Endodermal cell (in vitro differentiated cells): ENCODE measurements around the gene NPAS3. TPM values are rescaled to one million over a fixed set of nuclear protein-coding genes. Genes with fewer than 3 reads are reported as not detected.

Experiments
- DNase-seq: peaks from one replicate; pipeline ENCODE4 v3.0.0-alpha.2; 2017
- H3K27ac ChIP-seq: 2 replicates; pipeline ENCODE4 v1.5.1; 2013; ENCODE audit warnings: mild to moderate bottlenecking, low read depth, low read length, moderate library complexity
- H3K27me3 ChIP-seq: 2 replicates; pipeline ENCODE4 v1.6.1; 2013; ENCODE audit warnings: mild to moderate bottlenecking, low read length, moderate library complexity; ENCODE audit not compliant: insufficient read depth, control insufficient read depth, poor library complexity, severe bottlenecking
- H3K36me3 ChIP-seq: 2 replicates; pipeline ENCODE4 v1.7.0; 2013; ENCODE audit warnings: mild to moderate bottlenecking, low read length, moderate library complexity; ENCODE audit not compliant: control insufficient read depth, insufficient read depth
- H3K4me1 ChIP-seq: one replicate; pipeline ENCODE4 v1.7.0; 2013; ENCODE audit warnings: low read length; ENCODE audit not compliant: control insufficient read depth, insufficient read depth
- H3K4me3 ChIP-seq: 2 replicates; pipeline ENCODE4 v1.5.1; 2013; ENCODE audit warnings: mild to moderate bottlenecking, low read length, moderate library complexity
- H3K9ac ChIP-seq: 2 replicates; pipeline ENCODE4 v1.6.1; 2013; ENCODE audit warnings: mild to moderate bottlenecking, low read length, moderate library complexity; ENCODE audit not compliant: poor library complexity, severe bottlenecking; ENCODE audit errors: extremely low read depth
- H3K9me3 ChIP-seq: 2 replicates; pipeline ENCODE4 v1.6.1; 2013; ENCODE audit warnings: mild to moderate bottlenecking, low read length, moderate library complexity; ENCODE audit not compliant: control insufficient read depth
- H3K27ac Mint-ChIP-seq: 2 replicates; pipeline ENCODE4 v1.8.0; 2020; ENCODE audit warnings: mixed read lengths
- H3K27me3 Mint-ChIP-seq: 2 replicates; pipeline ENCODE4 v1.8.0; 2021; ENCODE audit warnings: mild to moderate bottlenecking, mixed read lengths; ENCODE audit not compliant: insufficient read depth
- H3K36me3 Mint-ChIP-seq: 2 replicates; pipeline ENCODE4 v1.8.0; 2020; ENCODE audit warnings: low read depth, mixed read lengths
- H3K4me1 Mint-ChIP-seq: 2 replicates; pipeline ENCODE4 v1.8.0; 2020; ENCODE audit warnings: mixed read lengths
- H3K4me3 Mint-ChIP-seq: 2 replicates; pipeline ENCODE4 v1.8.0; 2020; ENCODE audit warnings: mild to moderate bottlenecking, moderate library complexity, mixed read lengths
- H3K9me3 Mint-ChIP-seq: 2 replicates; pipeline ENCODE4 v1.8.0; 2020; ENCODE audit warnings: mild to moderate bottlenecking, mixed read lengths
- CTCF ChIP-seq: fragments of 200-600 bp; sonication (generic); conservative IDR thresholded peaks from 2 replicates; pipeline ENCODE4 v1.5.0; 2021; ENCODE audit warnings: antibody characterized with exemption, mild to moderate bottlenecking
- WGBS, 2 experiments: methylation state at CpG; one replicate each; pipeline versions ENCODE4 v1.1.5 to v1.1.7; 2013; ENCODE audit warnings: missing lambda C conversion rate in 2 of 2, mixed read lengths in 1 of 2; ENCODE audit not compliant: insufficient coverage in 1 of 2, insufficient read length in 1 of 2; 5-methylcytosine and 5-hydroxymethylcytosine counted together
- total RNA-seq, 2 donors: library from RNA; stranded (reverse); fragmentation: NEBNext Ultra II Directional in 1 of 2; extraction: Animal tissue kit (Norgen Biotek cat#: 25700) in 1 of 2; gene quantifications; 2 replicates in 1 of 2; 3 replicates in 1 of 2; pipeline ENCODE4 v1.2.1, GENCODE V29; 2021

The NPAS3 gene
- total RNA-seq, 2 donors from 2014 or later = 1.4 to 1.6 TPM

DNA sequence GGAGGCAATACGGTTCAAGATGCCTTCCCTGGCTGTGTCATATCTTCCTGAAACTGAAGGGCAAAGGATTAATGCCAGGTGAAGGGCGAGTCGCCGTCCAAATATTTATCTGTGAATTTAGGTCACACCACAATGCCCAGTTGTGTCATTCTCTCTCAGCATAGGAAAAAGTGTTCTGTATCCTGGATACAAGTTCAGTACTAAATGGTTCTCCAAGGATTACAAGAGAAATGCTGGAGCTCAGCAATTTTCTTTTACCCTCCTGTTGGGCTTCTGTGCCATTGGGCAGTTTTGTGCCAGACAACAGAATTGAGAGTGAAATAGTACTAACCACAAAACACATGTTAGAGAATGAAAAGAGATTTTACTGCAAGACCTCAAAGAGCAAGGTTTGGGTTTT, 518.3 kb downstream of the NPAS3 start:
- no peak overlapping the region for H3K27ac Mint-ChIP-seq
- no peak overlapping the region for H3K4me3 Mint-ChIP-seq
- Histone ChIP-seq H3K9me3 (no peaks in the 10 kb centered on the region), H3K4me3 (no peak overlapping the region), H3K9ac (no peak overlapping the region), H3K27ac (no peak overlapping the region), H3K27me3 (peaks cover 55% of the 10 kb centered on the region), H3K36me3 (no peaks in the 10 kb centered on the region), H3K4me1 (peaks cover 6% of the 10 kb centered on the region)
- H3K9me3 Mint-ChIP-seq = no peaks in the 10 kb centered on the region
- no peak for TF ChIP-seq CTCF
- peaks cover 26% of the 10 kb centered on the region for H3K4me1 Mint-ChIP-seq
- H3K36me3 Mint-ChIP-seq = no peaks in the 10 kb centered on the region
- DNase-seq = no peak
- peaks cover 37% of the 10 kb centered on the region for H3K27me3 Mint-ChIP-seq
- WGBS, 2 experiments = 93 to 94% methylated on average over 4 of the region's 4 CpGs

GRCh38 chr14:33457617-33458016, 518.9 kb downstream of the NPAS3 start:
- Histone ChIP-seq H3K36me3 (no peaks in the 10 kb centered on the region), H3K9ac (no peak overlapping the region), H3K4me1 (peaks cover 6% of the 10 kb centered on the region), H3K4me3 (no peak overlapping the region), H3K27ac (no peak overlapping the region), H3K27me3 (peaks cover 49% of the 10 kb centered on the region), H3K9me3 (no peaks in the 10 kb centered on the region)
- H3K4me3 Mint-ChIP-seq = no peak overlapping the region
- no peak for TF ChIP-seq CTCF
- no peaks in the 10 kb centered on the region for H3K9me3 Mint-ChIP-seq
- H3K36me3 Mint-ChIP-seq = no peaks in the 10 kb centered on the region
- no peak overlapping the region for H3K27ac Mint-ChIP-seq
- peaks cover 25% of the 10 kb centered on the region for H3K4me1 Mint-ChIP-seq
- WGBS, 2 experiments = 94 to 100% methylated on average over 5 to 7 of the region's 7 CpGs
- DNase-seq = no peak
- H3K27me3 Mint-ChIP-seq = peaks cover 37% of the 10 kb centered on the region

- Mint-ChIP-seq H3K27ac (no peak overlapping the region), H3K36me3 (no peaks in the 10 kb centered on the region), H3K9me3 (no peaks in the 10 kb centered on the region), H3K27me3 (peaks cover 32% of the 10 kb centered on the region), H3K4me1 (peaks cover 1% of the 10 kb centered on the region), H3K4me3 (no peak overlapping the region)
- WGBS, 2 experiments = 90% methylated on average over 1 of the region's 1 CpG; no CpG with 5 or more reads in 1 of the 2 experiments
- peaks cover 34% of the 10 kb centered on the region for H3K27me3 ChIP-seq
- no peaks in the 10 kb centered on the region for H3K4me1 ChIP-seq
- no peak for DNase-seq
- no peak overlapping the region for H3K9ac ChIP-seq
- no peak for TF ChIP-seq CTCF
- no peaks in the 10 kb centered on the region for H3K36me3 ChIP-seq
- H3K27ac ChIP-seq = no peak overlapping the region
- no peaks in the 10 kb centered on the region for H3K9me3 ChIP-seq
- H3K4me3 ChIP-seq = no peak overlapping the region
Observed at GRCh38 chr14:33460164-33460563, 521.5 kb downstream of the NPAS3 start.
